Tibial nerve (tissue), 4 donors: ENCODE measurements around the gene TRIM37. TPM values are rescaled to one million over a fixed set of nuclear protein-coding genes. Genes with fewer than 3 reads are reported as not detected.

ENCODE experiments used
- DNase-seq, 2 donors: peaks; one replicate each; pipeline ENCODE4 v3.0.0-alpha.2; 2019; ENCODE audit warnings: low spot score in 2 of 2
- H3K27ac ChIP-seq, 4 donors: fragments of 200-600 bp; sonication (generic) in 3 of 4; one replicate each; pipeline ENCODE4 v1.5.1; 2017 to 2019; ENCODE audit warnings: mild to moderate bottlenecking in 1 of 4
- H3K27me3 ChIP-seq, 2 donors: fragments of 200-600 bp; sonication (generic) in 1 of 2; one replicate each; pipeline versions ENCODE4 v1.5.1 to v1.6.0; 2017 to 2019
- H3K36me3 ChIP-seq, 3 donors: fragments of 200-600 bp; sonication (generic); one replicate each; pipeline ENCODE4 v1.5.1; 2018 to 2019
- H3K4me1 ChIP-seq, 4 donors: fragments of 200-600 bp; sonication (generic) in 3 of 4; one replicate each; pipeline ENCODE4 v1.5.1; 2017 to 2019
- H3K4me3 ChIP-seq, 4 donors: fragments of 200-600 bp; sonication (generic) in 3 of 4; one replicate each; pipeline ENCODE4 v1.5.1; 2017 to 2019; ENCODE audit warnings: mild to moderate bottlenecking in 1 of 4, moderate library complexity in 1 of 4
- H3K9me3 ChIP-seq, 4 donors: fragments of 200-600 bp; sonication (generic) in 3 of 4; one replicate each; pipeline ENCODE4 v1.5.1; 2017 to 2019
- EP300 ChIP-seq, 2 donors: sonication (generic); formaldehyde crosslinking; IDR thresholded peaks; one replicate each; pipeline ENCODE4 v1.6.1; 2017; ENCODE audit warnings: antibody characterized with exemption in 2 of 2, mild to moderate bottlenecking in 1 of 2
- POLR2A ChIP-seq, 2 donors: fragments of 450-650 bp; IDR thresholded peaks; one replicate each; pipeline ENCODE4 v1.6.1; 2017; ENCODE audit warnings: antibody characterized with exemption in 2 of 2, mild to moderate bottlenecking in 2 of 2, moderate library complexity in 2 of 2
- WGBS, 2 donors: methylation state at CpG; one replicate each; pipeline ENCODE4 v1.1.5; 2018; 5-methylcytosine and 5-hydroxymethylcytosine counted together
- total RNA-seq, 4 donors: library from RNA; depleted of rRNA; stranded (reverse); fragments of >200 nt; gene quantifications; one replicate each; pipeline ENCODE4 v1.1.0, GENCODE V29; 2016
- TF ChIP-seq, protein P1 (sequence below), 5 experiments: fragments of 200-600 bp in 3 of 5; fragments of 450-650 bp in 2 of 5; sonication (generic) in 3 of 5; IDR thresholded peaks; one replicate each; pipeline ENCODE4 v1.5.1; 2016 to 2019; ENCODE audit warnings: antibody characterized with exemption in 5 of 5, mild to moderate bottlenecking in 3 of 5, moderate library complexity in 2 of 5

TRIM37 gene
- total RNA-seq, 4 donors from 2014 or later, result 18.2 to 25.8 (median 21.7) TPM

DNA sequence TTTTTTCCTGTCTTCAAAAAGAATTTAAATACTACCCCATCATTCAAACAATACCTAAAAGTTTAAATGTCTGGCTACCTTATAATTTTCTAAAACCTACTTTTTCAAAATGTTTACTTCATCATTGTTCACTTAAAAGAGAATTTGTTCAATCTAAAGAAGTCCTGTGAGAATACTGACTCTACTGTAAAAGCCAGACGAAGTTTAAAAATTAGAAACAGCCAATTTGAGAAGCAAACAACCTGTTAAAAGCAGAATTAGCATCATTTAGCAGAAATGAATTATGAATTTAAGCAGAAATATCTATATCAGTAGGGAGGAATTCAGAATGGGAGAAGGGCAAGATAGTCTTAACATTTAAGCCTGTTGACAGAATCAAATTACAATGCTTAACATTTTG lies 46.2 kb upstream of the TRIM37 start:
- WGBS, 2 donors, result 27 to 30% methylated on average over 1 of the region's 1 CpG
- H3K27ac ChIP-seq, result peak overlapping the region in 2 of 4 donors; percentile 86 to 90
- H3K36me3 ChIP-seq, result no peaks in the 10 kb centered on the region
- H3K4me3 ChIP-seq, result no peak overlapping the region
- no peak for TF ChIP-seq POLR2A (IDR thresholded peaks at IDR 0.05)
- TF ChIP-seq, protein P1, sequence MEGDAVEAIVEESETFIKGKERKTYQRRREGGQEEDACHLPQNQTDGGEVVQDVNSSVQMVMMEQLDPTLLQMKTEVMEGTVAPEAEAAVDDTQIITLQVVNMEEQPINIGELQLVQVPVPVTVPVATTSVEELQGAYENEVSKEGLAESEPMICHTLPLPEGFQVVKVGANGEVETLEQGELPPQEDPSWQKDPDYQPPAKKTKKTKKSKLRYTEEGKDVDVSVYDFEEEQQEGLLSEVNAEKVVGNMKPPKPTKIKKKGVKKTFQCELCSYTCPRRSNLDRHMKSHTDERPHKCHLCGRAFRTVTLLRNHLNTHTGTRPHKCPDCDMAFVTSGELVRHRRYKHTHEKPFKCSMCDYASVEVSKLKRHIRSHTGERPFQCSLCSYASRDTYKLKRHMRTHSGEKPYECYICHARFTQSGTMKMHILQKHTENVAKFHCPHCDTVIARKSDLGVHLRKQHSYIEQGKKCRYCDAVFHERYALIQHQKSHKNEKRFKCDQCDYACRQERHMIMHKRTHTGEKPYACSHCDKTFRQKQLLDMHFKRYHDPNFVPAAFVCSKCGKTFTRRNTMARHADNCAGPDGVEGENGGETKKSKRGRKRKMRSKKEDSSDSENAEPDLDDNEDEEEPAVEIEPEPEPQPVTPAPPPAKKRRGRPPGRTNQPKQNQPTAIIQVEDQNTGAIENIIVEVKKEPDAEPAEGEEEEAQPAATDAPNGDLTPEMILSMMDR (IDR thresholded peaks at IDR 0.05), result no peak
- TF ChIP-seq EP300 (IDR thresholded peaks at IDR 0.05), result no peak
- no peaks in the 10 kb centered on the region for H3K9me3 ChIP-seq
- peaks cover 0 to 36% (median 8%) of the 10 kb centered on the region in 4 donors for H3K4me1 ChIP-seq
- DNase-seq, result no peak
- H3K27me3 ChIP-seq, result no peaks in the 10 kb centered on the region

DNA sequence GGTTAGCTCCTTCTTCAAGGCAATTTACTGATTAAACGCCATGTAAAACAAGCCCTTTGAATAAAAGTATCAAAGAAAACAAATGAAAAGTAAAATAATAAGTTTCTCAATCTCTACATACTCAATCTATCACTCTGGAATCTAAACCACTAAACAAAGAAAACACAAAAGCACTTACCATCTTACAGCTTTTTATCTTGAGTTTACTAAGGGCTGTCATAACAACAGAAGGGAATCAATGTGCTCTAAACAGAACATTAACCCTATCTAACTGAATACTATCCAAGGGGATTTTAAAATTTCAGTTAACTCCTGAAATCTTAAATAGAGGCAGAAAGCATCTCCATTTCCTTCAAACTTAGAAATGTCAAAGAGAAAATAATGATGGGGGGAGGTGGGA lies 44.9 kb upstream of the TRIM37 start:
- WGBS, 2 donors, result 54 to 59% methylated on average over 1 of the region's 1 CpG
- peaks cover 0 to 35% (median 8%) of the 10 kb centered on the region in 4 donors for H3K4me1 ChIP-seq
- H3K9me3 ChIP-seq, result no peaks in the 10 kb centered on the region
- H3K4me3 ChIP-seq, result no peak overlapping the region
- no peaks in the 10 kb centered on the region for H3K36me3 ChIP-seq
- H3K27me3 ChIP-seq, result no peaks in the 10 kb centered on the region
- TF ChIP-seq, protein P1 (IDR thresholded peaks at IDR 0.05), result no peak
- no peak for TF ChIP-seq EP300 (IDR thresholded peaks at IDR 0.05)
- no peak for TF ChIP-seq POLR2A (IDR thresholded peaks at IDR 0.05)
- H3K27ac ChIP-seq, result no peak overlapping the region
- DNase-seq, result no peak

DNA sequence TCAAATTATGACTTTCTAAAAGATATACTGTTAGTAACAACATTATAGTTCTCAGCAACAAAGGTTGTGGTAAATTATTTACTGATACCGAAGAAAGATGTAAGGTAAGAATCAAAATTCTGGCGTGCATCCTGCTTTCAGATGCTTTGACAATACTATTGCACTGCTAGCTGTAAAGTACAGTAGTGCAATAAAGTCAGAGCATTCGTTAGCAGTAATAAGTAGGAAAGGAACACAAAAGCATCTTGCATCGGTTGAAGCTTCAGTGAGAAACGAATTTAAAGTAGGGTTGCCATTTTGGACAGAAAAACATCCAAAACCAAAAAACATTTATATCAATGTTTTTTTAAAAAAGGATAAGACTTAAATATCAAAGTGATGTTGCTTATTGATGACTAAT lies 44.3 kb upstream of the TRIM37 start:
- H3K9me3 ChIP-seq, result no peaks in the 10 kb centered on the region
- no peak overlapping the region for H3K4me3 ChIP-seq
- no peak for TF ChIP-seq EP300 (IDR thresholded peaks at IDR 0.05)
- TF ChIP-seq, protein P1 (IDR thresholded peaks at IDR 0.05), result no peak
- TF ChIP-seq POLR2A (IDR thresholded peaks at IDR 0.05), result no peak
- 46 to 49% methylated on average over 5 of the region's 5 CpGs for WGBS, 2 donors
- H3K4me1 ChIP-seq, result peaks cover 0 to 29% (median 6%) of the 10 kb centered on the region in 4 donors
- DNase-seq, result no peak
- H3K36me3 ChIP-seq, result no peaks in the 10 kb centered on the region
- no peak overlapping the region for H3K27ac ChIP-seq
- no peaks in the 10 kb centered on the region for H3K27me3 ChIP-seq

GRCh38 chr17:59149841-59150511 lies 43.3 kb upstream of the TRIM37 start:
- H3K27ac ChIP-seq, result no peak overlapping the region
- H3K36me3 ChIP-seq, result no peaks in the 10 kb centered on the region
- no peak for DNase-seq
- H3K4me3 ChIP-seq, result no peak overlapping the region
- no peaks in the 10 kb centered on the region for H3K9me3 ChIP-seq
- peaks cover 0 to 25% (median 5%) of the 10 kb centered on the region in 4 donors for H3K4me1 ChIP-seq
- 83 to 85% methylated on average over 5 of the region's 5 CpGs for WGBS, 2 donors
- H3K27me3 ChIP-seq, result no peaks in the 10 kb centered on the region
- TF ChIP-seq POLR2A (IDR thresholded peaks at IDR 0.05) (no peak), EP300 (IDR thresholded peaks at IDR 0.05) (no peak)
- TF ChIP-seq, protein P1 (IDR thresholded peaks at IDR 0.05), result no peak

DNA sequence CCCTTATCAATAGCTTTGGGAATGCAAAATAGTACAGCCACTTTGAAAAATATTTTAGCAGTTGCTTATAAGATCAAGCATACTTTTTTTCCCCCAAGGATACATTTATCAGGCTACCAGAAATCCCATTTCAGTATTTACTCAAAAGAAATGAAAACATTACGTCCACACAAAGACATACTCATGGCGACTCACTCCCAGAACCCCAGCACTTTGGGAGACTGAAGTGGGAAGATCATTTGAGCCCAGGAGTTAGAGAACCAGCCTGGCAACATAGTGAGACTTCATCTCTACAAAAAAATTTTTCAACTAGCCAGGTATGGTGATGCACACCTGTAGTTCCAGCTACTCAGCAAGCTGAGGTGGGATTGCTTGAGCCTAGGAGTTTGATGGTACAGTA lies 42.4 kb upstream of the TRIM37 start:
- H3K27ac ChIP-seq, result no peak overlapping the region
- H3K4me3 ChIP-seq, result no peak overlapping the region
- no peak for DNase-seq
- H3K27me3 ChIP-seq, result no peaks in the 10 kb centered on the region
- 48 to 55% methylated on average over 2 of the region's 2 CpGs for WGBS, 2 donors
- no peak for TF ChIP-seq POLR2A (IDR thresholded peaks at IDR 0.05)
- TF ChIP-seq, protein P1 (IDR thresholded peaks at IDR 0.05), result no peak
- no peak for TF ChIP-seq EP300 (IDR thresholded peaks at IDR 0.05)
- H3K36me3 ChIP-seq, result no peaks in the 10 kb centered on the region
- H3K4me1 ChIP-seq, result peaks cover 0 to 23% (median 5%) of the 10 kb centered on the region in 4 donors
- no peaks in the 10 kb centered on the region for H3K9me3 ChIP-seq
